Glutamatergic neuron (in vitro differentiated cells): ENCODE data around the gene ABCC9. TPM values are rescaled to one million over a fixed set of nuclear protein-coding genes. Genes with fewer than 3 reads are reported as not detected.

ENCODE experiments used
- DNase-seq: peaks from one replicate; pipeline ENCODE4 v3.0.0; 2022
- H3K27ac Mint-ChIP-seq: one replicate; pipeline ENCODE4 v1.8.0; 2020; ENCODE audit warnings: mild to moderate bottlenecking, mixed read lengths, inconsistent platforms; ENCODE audit not compliant: unreplicated experiment
- H3K27me3 Mint-ChIP-seq: one replicate; pipeline ENCODE4 v1.8.0; 2020; ENCODE audit warnings: mild to moderate bottlenecking, moderate library complexity, mixed read lengths, inconsistent platforms; ENCODE audit not compliant: unreplicated experiment
- H3K36me3 Mint-ChIP-seq: one replicate; pipeline ENCODE4 v1.8.0; 2020; ENCODE audit warnings: mild to moderate bottlenecking, mixed read lengths, inconsistent platforms; ENCODE audit not compliant: unreplicated experiment
- H3K4me1 Mint-ChIP-seq: one replicate; pipeline ENCODE4 v1.8.0; 2020; ENCODE audit warnings: mild to moderate bottlenecking, low read depth, mixed read lengths, inconsistent platforms; ENCODE audit not compliant: unreplicated experiment
- H3K4me3 Mint-ChIP-seq: one replicate; pipeline ENCODE4 v1.8.0; 2020; ENCODE audit warnings: mild to moderate bottlenecking, mixed read lengths, inconsistent platforms; ENCODE audit not compliant: unreplicated experiment
- H3K9me3 Mint-ChIP-seq: one replicate; pipeline ENCODE4 v1.8.0; 2020; ENCODE audit warnings: mild to moderate bottlenecking, moderate library complexity, mixed read lengths, inconsistent platforms; ENCODE audit not compliant: unreplicated experiment
- total RNA-seq: library from RNA; stranded (reverse); fragmentation: NEBNext Ultra II Directional; extraction: Animal tissue kit (Norgen Biotek cat#: 25700); gene quantifications from one replicate; pipeline ENCODE4 v1.2.1, GENCODE V29; 2021; ENCODE audit not compliant: unreplicated experiment
- TF ChIP-seq, protein P1 (sequence below): fragments of 200-600 bp; sonication (generic); IDR thresholded peaks from one replicate; pipeline ENCODE4 v1.5.0; 2021; ENCODE audit not compliant: partially characterized antibody, unreplicated experiment

ABCC9 gene
- total RNA-seq, 1 donor from 2014 or later: 17.7 TPM

DNA sequence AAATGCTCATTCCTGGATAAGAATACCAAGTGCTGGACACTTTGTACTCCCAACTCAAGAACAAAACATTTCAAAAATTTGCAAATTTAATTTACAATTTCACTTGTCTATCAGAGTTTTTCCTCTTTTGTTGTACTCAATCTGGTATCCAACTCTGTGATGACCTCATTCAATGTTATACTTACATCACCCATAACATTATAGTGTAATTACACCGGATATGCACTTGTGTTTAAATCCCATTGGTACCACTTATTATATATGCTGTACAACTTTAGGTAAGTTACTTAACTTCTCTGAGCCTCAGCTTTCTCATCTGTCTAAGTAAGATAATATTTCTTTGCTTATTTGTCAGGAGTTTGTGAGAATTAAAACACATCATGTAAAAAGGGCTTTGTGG is 90.1 kb downstream of the ABCC9 start:
- TF ChIP-seq, protein P1, sequence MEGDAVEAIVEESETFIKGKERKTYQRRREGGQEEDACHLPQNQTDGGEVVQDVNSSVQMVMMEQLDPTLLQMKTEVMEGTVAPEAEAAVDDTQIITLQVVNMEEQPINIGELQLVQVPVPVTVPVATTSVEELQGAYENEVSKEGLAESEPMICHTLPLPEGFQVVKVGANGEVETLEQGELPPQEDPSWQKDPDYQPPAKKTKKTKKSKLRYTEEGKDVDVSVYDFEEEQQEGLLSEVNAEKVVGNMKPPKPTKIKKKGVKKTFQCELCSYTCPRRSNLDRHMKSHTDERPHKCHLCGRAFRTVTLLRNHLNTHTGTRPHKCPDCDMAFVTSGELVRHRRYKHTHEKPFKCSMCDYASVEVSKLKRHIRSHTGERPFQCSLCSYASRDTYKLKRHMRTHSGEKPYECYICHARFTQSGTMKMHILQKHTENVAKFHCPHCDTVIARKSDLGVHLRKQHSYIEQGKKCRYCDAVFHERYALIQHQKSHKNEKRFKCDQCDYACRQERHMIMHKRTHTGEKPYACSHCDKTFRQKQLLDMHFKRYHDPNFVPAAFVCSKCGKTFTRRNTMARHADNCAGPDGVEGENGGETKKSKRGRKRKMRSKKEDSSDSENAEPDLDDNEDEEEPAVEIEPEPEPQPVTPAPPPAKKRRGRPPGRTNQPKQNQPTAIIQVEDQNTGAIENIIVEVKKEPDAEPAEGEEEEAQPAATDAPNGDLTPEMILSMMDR: no peak
- no peaks in the 10 kb centered on the region for H3K36me3 Mint-ChIP-seq
- DNase-seq: no peak
- no peaks in the 10 kb centered on the region for H3K4me1 Mint-ChIP-seq
- no peaks in the 10 kb centered on the region for H3K9me3 Mint-ChIP-seq
- H3K27ac Mint-ChIP-seq: no peak overlapping the region
- no peak overlapping the region for H3K4me3 Mint-ChIP-seq
- no peaks in the 10 kb centered on the region for H3K27me3 Mint-ChIP-seq

DNA sequence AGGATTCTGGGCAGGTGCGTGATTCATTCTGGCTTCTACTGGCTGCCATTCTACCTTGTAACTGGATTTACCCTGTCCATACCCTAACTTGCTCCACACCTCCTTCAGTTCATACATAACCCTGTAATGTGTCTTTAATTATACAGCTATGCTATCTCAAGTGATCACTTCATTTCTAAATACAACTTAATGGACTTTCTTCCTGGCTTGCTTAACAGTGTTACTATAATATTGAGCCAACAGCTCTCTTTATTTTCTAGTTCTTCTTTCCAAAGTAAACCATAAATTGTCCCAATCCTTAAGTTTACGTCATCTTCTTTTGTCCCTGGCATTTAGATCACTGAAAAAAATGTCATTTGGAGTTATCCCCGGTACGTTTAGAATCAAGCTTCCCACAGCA is 90.8 kb downstream of the ABCC9 start:
- TF ChIP-seq, protein P1: no peak
- H3K4me1 Mint-ChIP-seq: no peaks in the 10 kb centered on the region
- DNase-seq: no peak
- H3K4me3 Mint-ChIP-seq: no peak overlapping the region
- H3K27me3 Mint-ChIP-seq: no peaks in the 10 kb centered on the region
- no peaks in the 10 kb centered on the region for H3K9me3 Mint-ChIP-seq
- no peaks in the 10 kb centered on the region for H3K36me3 Mint-ChIP-seq
- H3K27ac Mint-ChIP-seq: no peak overlapping the region

DNA sequence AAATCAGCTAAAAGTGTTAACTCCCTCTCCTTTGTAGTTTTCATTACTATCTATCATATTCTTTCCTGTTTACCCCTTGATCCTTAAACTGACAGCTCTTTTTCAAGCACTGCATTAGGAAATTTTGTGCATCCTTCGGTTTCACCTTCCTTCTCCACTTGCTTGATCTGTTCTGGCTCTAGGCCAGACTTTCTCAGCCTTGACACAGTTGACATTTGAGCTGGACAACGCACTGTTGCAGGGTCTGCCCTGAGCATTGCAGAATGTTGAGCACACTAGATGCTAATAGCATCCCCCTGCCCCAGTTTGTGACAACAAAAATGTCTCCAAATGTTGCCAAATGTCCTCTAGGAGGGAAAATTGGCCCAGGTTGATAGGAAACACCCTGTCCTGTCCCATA is 91.3 kb downstream of the ABCC9 start:
- H3K4me3 Mint-ChIP-seq: no peak overlapping the region
- DNase-seq: no peak
- no peaks in the 10 kb centered on the region for H3K9me3 Mint-ChIP-seq
- H3K27ac Mint-ChIP-seq: no peak overlapping the region
- H3K36me3 Mint-ChIP-seq: no peaks in the 10 kb centered on the region
- TF ChIP-seq, protein P1: no peak
- no peaks in the 10 kb centered on the region for H3K4me1 Mint-ChIP-seq
- H3K27me3 Mint-ChIP-seq: no peaks in the 10 kb centered on the region

DNA sequence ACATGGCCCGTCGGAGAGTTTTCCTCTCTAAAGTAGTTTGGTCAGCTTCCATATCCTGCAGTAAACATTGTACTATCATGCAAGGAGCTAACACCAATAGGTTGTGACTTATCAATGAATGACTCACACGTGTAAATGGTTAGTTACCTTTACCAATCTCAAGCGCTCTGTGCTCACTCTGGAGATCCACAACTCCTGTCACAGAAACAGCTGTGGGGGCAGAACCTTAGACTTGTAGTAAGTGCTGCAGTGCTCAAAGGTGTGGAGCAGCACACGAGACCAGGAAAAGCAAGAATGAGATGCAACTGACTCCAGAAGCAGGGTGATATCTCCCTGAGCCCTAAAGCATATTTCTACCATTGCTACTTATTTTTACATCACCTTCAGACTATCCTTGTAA is 93.0 kb downstream of the ABCC9 start:
- DNase-seq: no peak
- Mint-ChIP-seq H3K36me3 (no peaks in the 10 kb centered on the region), H3K27ac (no peak overlapping the region), H3K4me3 (no peak overlapping the region), H3K9me3 (no peaks in the 10 kb centered on the region), H3K27me3 (no peaks in the 10 kb centered on the region), H3K4me1 (no peaks in the 10 kb centered on the region)
- TF ChIP-seq, protein P1: no peak

DNA sequence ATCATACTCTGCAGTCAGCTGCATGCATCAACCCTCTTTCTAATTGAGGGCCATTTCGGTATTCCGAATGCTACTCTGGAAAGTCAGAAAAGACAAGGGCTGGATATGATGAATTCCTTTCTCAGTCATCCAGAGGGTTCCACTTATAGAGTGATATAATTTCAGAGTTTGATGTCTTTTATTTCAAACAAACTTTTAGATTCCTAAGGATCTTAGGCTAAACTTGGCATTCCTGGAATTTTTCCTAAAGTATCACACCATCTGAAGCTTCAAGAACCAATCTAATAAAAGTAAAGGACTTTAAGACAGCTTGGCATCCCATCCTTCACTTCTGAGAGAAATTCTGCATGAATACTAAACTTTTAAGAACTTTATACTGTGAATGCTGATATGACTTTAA is 97.4 kb downstream of the ABCC9 start:
- Mint-ChIP-seq H3K27me3 (no peaks in the 10 kb centered on the region), H3K4me1 (no peaks in the 10 kb centered on the region), H3K4me3 (no peak overlapping the region), H3K27ac (no peak overlapping the region), H3K9me3 (no peaks in the 10 kb centered on the region), H3K36me3 (no peaks in the 10 kb centered on the region)
- no peak for DNase-seq
- TF ChIP-seq, protein P1: no peak
